Tibial artery (tissue), 4 donors: ENCODE measurements around the gene VASN.

Source experiments
- DNase-seq, 2 donors: peaks; one replicate each; pipeline ENCODE4 v3.0.0-alpha.2; 2019
- H3K27ac ChIP-seq, 2 donors: fragments of 200-600 bp; sonication (generic) in 1 of 2; 1 replicate in 1 of 2; 2 replicates in 1 of 2; pipeline ENCODE4 v1.5.1; 2018 to 2019; ENCODE audit warnings: mild to moderate bottlenecking in 1 of 2
- H3K27me3 ChIP-seq, 2 donors: fragments of 200-600 bp; sonication (generic) in 1 of 2; one replicate each; pipeline versions ENCODE4 v1.5.1 to v1.6.0; 2016 to 2019
- H3K36me3 ChIP-seq, 3 donors: fragments of 200-600 bp; sonication (generic) in 2 of 3; one replicate each; pipeline ENCODE4 v1.5.1; 2016 to 2019; ENCODE audit warnings: mild to moderate bottlenecking in 2 of 3
- H3K4me1 ChIP-seq, 4 donors: fragments of 200-600 bp; sonication (generic) in 2 of 4; 1 replicate in 3 of 4; 2 replicates in 1 of 4; pipeline ENCODE4 v1.5.1; 2016 to 2019
- H3K4me3 ChIP-seq, 2 donors: fragments of 200-600 bp; sonication (generic) in 1 of 2; 1 replicate in 1 of 2; 2 replicates in 1 of 2; pipeline ENCODE4 v1.5.1; 2018 to 2019; ENCODE audit warnings: mild to moderate bottlenecking in 2 of 2
- H3K9me3 ChIP-seq, 3 donors: fragments of 200-600 bp; sonication (generic) in 1 of 3; one replicate each; pipeline ENCODE4 v1.5.1; 2016 to 2019
- intact Hi-C: fragments of 100-400 bp; cut with DNase I; formaldehyde crosslinking; loops from one replicate; pipeline ENCODE4 v1.15.0; 2023; ENCODE audit warnings: low total_unique reads
- TF ChIP-seq, protein P1 (sequence below), 2 experiments: fragments of 200-600 bp in 1 of 2; fragments of 450-650 bp in 1 of 2; IDR thresholded peaks; one replicate each; pipeline ENCODE4 v1.5.1; 2017 to 2019; ENCODE audit warnings: antibody characterized with exemption in 2 of 2, mild to moderate bottlenecking in 1 of 2, moderate library complexity in 1 of 2

The VASN gene

DNA sequence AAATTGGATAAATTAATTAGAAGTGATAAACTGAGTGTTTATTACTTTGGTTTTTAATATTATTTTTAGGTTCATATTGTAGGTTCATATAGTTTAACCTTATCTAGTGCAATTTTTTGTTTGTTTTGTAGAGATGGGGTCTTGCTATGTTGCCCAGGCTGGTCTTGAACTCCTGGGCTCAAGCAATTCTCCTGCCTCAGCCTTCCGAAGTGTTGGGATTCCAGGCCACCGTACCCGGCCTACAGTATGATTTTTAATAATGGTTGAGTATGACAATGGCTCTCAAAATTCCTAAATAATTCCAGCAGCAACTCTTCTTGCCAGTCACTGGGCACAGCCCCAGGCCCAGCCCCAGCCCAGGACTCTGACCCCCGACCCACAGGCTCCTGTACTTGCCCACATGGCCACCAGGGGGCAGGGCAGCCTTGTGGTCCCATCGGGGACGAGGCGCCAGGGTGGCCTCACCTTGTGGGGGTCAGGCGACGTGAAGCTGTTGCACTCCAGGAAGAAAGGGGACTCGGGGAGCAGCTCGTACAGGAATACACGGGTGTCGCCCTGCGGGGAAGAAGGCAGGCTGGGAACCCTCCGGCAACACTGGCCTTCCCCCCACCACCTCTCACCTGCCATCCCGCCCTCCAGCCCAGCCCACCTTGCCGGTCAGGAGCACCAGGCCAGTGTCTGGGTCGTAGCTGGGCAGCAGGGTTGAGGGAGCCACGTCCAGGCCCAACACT lies 12.7 kb upstream of the VASN start:
- H3K27me3 ChIP-seq, result no peaks in the 10 kb centered on the region
- H3K9me3 ChIP-seq, result no peaks in the 10 kb centered on the region
- peaks cover 0 to 42% (median 23%) of the 10 kb centered on the region in 3 donors for H3K36me3 ChIP-seq
- no peak overlapping the region for H3K27ac ChIP-seq
- peaks cover 0 to 8% (median 2%) of the 10 kb centered on the region in 4 donors for H3K4me1 ChIP-seq
- TF ChIP-seq, protein P1, sequence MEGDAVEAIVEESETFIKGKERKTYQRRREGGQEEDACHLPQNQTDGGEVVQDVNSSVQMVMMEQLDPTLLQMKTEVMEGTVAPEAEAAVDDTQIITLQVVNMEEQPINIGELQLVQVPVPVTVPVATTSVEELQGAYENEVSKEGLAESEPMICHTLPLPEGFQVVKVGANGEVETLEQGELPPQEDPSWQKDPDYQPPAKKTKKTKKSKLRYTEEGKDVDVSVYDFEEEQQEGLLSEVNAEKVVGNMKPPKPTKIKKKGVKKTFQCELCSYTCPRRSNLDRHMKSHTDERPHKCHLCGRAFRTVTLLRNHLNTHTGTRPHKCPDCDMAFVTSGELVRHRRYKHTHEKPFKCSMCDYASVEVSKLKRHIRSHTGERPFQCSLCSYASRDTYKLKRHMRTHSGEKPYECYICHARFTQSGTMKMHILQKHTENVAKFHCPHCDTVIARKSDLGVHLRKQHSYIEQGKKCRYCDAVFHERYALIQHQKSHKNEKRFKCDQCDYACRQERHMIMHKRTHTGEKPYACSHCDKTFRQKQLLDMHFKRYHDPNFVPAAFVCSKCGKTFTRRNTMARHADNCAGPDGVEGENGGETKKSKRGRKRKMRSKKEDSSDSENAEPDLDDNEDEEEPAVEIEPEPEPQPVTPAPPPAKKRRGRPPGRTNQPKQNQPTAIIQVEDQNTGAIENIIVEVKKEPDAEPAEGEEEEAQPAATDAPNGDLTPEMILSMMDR (IDR thresholded peaks at IDR 0.05), result peak; percentile 96 to 99
- no peak overlapping the region for H3K4me3 ChIP-seq
- intact Hi-C loops, result loop anchor here (2.0 kb wide), 1 partner anchor 44 kb away; no protein-coding TSS in a partner anchor
- DNase-seq, result peak in 1 of 2 donors; percentile 77

DNA sequence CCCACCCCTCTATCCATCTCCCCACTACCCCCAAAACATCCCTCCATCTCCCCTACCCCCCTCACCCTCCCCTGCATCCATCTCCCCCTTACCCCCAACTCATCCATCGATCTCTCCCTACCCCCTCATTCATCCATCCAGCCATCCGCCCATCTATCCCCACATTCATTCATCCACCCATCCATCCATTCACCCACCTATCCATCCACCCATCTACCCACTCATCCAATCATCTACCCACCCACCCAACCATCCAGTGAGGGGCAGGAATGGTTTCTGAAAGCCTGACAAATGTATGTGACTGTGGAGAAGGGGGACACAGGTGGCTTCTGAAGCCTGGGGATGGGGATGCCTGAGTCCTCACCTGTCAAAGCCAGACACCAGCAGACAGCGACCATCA lies 11.7 kb upstream of the VASN start:
- Histone ChIP-seq H3K27ac (no peak overlapping the region), H3K4me3 (no peak overlapping the region), H3K9me3 (no peaks in the 10 kb centered on the region), H3K4me1 (peaks cover 0 to 8% (median 2%) of the 10 kb centered on the region in 4 donors), H3K27me3 (no peaks in the 10 kb centered on the region), H3K36me3 (peaks cover 0 to 42% (median 31%) of the 10 kb centered on the region in 3 donors)
- intact Hi-C loops, result loop anchor here (2.0 kb wide), 1 partner anchor 43 kb away; no protein-coding TSS in a partner anchor
- TF ChIP-seq, protein P1 (IDR thresholded peaks at IDR 0.05), result no peak
- DNase-seq, result no peak

DNA sequence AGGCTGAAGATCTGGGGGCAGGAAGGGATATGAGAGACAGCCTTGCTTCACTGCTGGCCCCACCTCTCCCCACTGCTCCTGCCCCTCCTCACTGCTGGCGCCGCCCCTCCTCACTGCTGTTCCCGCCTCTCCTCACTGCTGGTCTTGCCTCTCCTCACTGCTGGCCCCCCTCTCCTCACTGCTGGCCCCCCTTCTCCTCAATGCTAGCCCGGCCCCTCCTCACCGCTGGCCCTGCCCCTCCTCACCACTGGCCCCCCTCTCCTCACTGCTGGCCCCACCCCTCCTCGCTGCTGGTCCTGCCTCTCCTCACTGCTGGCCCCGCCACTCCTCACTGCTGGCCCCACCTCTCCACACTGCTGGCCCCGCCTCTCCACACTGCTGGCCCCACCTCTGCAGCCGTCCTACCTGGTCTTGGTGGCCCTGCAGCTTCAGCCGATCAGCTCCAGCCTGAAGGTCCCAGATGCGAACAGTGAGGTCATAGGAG lies 11.1 kb upstream of the VASN start:
- TF ChIP-seq, protein P1 (IDR thresholded peaks at IDR 0.05), result no peak
- intact Hi-C loops, result no loop called here
- Histone ChIP-seq H3K4me1 (peaks cover 0 to 8% (median 2%) of the 10 kb centered on the region in 4 donors), H3K9me3 (no peaks in the 10 kb centered on the region), H3K27ac (no peak overlapping the region), H3K4me3 (no peak overlapping the region), H3K27me3 (no peaks in the 10 kb centered on the region), H3K36me3 (peaks cover 0 to 41% (median 31%) of the 10 kb centered on the region in 3 donors)
- no peak for DNase-seq

DNA sequence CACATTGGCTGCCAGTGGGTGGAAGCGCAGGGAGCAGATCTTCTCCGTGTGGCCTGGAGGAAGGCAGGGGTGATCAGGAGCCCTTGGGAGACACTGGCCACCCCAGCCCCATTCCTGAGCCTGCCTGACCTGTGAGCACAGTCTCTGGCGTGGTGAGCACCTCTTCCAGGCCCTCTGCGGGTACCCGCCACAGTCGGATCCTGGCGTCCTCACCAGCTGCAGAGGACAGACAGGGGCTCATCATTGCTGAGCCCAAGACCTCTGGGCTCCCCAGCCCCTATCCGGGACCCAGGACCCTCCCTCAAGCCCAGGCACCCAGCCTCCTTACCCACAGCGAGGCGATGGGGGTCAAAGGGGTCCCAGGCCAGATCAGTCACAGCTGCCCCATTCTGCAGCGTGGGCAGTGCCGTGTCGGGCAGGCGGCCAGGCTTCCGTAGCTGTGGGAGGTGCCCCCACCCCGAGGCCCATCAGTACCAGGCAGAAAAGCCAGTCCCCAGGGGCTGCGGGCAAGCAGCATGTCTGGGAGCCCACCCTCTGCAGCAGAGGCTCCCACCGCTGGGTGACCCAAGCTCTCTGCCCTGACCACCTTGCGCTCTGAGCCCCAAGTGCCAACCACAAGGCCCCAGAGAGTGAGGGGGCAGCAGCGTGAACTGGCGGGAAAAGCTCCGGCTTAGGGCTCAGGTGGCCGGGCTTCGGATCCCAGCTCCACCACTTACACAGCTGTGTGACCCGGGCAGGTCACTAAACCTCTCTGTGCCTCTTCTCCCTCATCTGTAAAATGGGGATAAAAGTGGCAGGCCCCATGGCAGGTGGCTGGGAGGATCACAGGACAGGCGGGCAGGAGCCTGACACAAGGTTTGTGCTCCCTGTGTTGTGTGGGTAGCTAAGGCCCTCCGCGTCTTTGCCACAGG lies 10.4 kb upstream of the VASN start:
- DNase-seq, result no peak
- Histone ChIP-seq H3K9me3 (no peaks in the 10 kb centered on the region), H3K4me3 (no peak overlapping the region), H3K27me3 (no peaks in the 10 kb centered on the region), H3K36me3 (peaks cover 0 to 41% (median 31%) of the 10 kb centered on the region in 3 donors), H3K27ac (no peak overlapping the region), H3K4me1 (peaks cover 0 to 8% (median 2%) of the 10 kb centered on the region in 4 donors)
- TF ChIP-seq, protein P1 (IDR thresholded peaks at IDR 0.05), result no peak
- intact Hi-C loops, result no loop called here

DNA sequence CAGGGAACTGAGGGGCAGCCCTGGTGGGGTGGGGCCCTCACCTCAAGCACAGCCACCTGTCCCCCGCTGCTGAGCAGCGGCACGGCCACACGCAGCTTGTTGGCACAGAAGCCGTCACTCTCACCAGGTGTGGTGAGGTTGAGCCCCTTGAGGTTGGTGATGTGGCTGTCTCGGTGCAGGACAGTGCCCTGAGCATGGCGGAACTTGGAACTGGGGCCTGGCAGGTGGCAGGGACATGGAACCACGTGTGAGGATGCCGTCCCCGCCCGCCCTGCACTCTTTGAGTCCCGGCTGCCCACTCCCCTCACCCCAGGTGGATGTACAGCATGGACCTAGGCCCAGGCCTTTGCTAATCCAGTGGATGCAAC lies 9.7 kb upstream of the VASN start:
- Histone ChIP-seq H3K27ac (no peak overlapping the region), H3K27me3 (no peaks in the 10 kb centered on the region), H3K4me1 (peaks cover 0 to 9% (median 2%) of the 10 kb centered on the region in 4 donors), H3K9me3 (no peaks in the 10 kb centered on the region), H3K36me3 (peaks cover 0 to 41% (median 31%) of the 10 kb centered on the region in 3 donors), H3K4me3 (no peak overlapping the region)
- intact Hi-C loops, result no loop called here
- TF ChIP-seq, protein P1 (IDR thresholded peaks at IDR 0.05), result no peak
- no peak for DNase-seq
